Activated gamma-delta T cell (primary cell): ENCODE data around the gene ZNF714.
"Not testable (repeated sequence)": the region's sequence is repeated elsewhere in the genome, so short reads cannot be mapped to it uniquely, and the experiment has no call there.

ENCODE experiments used
- DNase-seq: peaks from one replicate; lab custom pipeline; 2025; lab: John Stamatoyannopoulos, UW

Gene ZNF714

GRCh38 chr19:21130097-21130775 is 48.2 kb downstream of the ZNF714 start:
- no peak for DNase-seq

- no peak for DNase-seq
Measured at GRCh38 chr19:21133633-21134032, 51.6 kb downstream of the ZNF714 start.

GRCh38 chr19:21134934-21135366 is 52.9 kb downstream of the ZNF714 start:
- DNase-seq: no peak

- no peak for DNase-seq
Measured at GRCh38 chr19:21135433-21135832, 53.4 kb downstream of the ZNF714 start.

- no peak for DNase-seq
Measured at GRCh38 chr19:21138130-21138529, 56.1 kb downstream of the ZNF714 start.

- not testable (repeated sequence) for DNase-seq
Measured at GRCh38 chr19:21141006-21141405, 59.0 kb downstream of the ZNF714 start.

- peak; percentile 51 for DNase-seq
Measured at GRCh38 chr19:21141787-21142464, 59.9 kb downstream of the ZNF714 start, which contains the start of gene ZNF431. Gene ZNF431, plus strand, starts transcription at chr19:21142040. Its CDS starts 144 bp downstream, at chr19:21142184.

GRCh38 chr19:21143428-21143827 is 61.4 kb downstream of the ZNF714 start:
- no peak for DNase-seq

GRCh38 chr19:21143854-21144253 is 61.9 kb downstream of the ZNF714 start:
- no peak for DNase-seq

- no peak for DNase-seq
Measured at GRCh38 chr19:21147540-21147939, 65.5 kb downstream of the ZNF714 start.

- no peak for DNase-seq
Measured at GRCh38 chr19:21148681-21149080, 66.7 kb downstream of the ZNF714 start.

GRCh38 chr19:21149877-21150276 is 67.9 kb downstream of the ZNF714 start:
- DNase-seq: no peak

GRCh38 chr19:21151460-21151859 is 69.5 kb downstream of the ZNF714 start:
- no peak for DNase-seq

GRCh38 chr19:21158523-21159135 is 76.6 kb downstream of the ZNF714 start:
- no peak for DNase-seq

- DNase-seq: no peak
Measured at GRCh38 chr19:21164541-21164940, 82.5 kb downstream of the ZNF714 start.

GRCh38 chr19:21166436-21166835 is 84.4 kb downstream of the ZNF714 start:
- no peak for DNase-seq
